ENCODE results near the gene SEC14L5. TPM values are rescaled to one million over a fixed set of nuclear protein-coding genes. Genes with fewer than 3 reads are reported as not detected.
"Not testable (repeated sequence)": the region's sequence is repeated elsewhere in the genome, so short reads cannot be mapped to it uniquely, and the experiment has no call there.

Gene SEC14L5
- polyA plus RNA-seq, 3 donors: 0.03 TPM; not detected in 2

- Histone ChIP-seq H3K4me2 (replicated peaks; ENCODE audit: extremely low read depth, low read length, poor library complexity, severe bottlenecking) (no peak overlapping the region), H3K4me1 (ENCODE audit: control insufficient read depth in 1 of 2, insufficient read depth in 2 of 2, low read length in 2 of 2) (peaks cover 7 to 10% of the 10 kb centered on the region in 2 donors), H4K20me1 (ENCODE audit: insufficient read depth, low read length) (no peaks in the 10 kb centered on the region), H3K36me3 (replicated peaks in 1 of 2; ENCODE audit: control insufficient read depth in 1 of 2, insufficient read depth in 2 of 2, low read length in 2 of 2) (no peaks in the 10 kb centered on the region), H2AFZ (ENCODE audit: insufficient read depth, low read depth, low read length, poor library complexity, severe bottlenecking) (no peak overlapping the region), H3K27me3 (ENCODE audit: control insufficient read depth in 2 of 2, insufficient read depth in 2 of 2, low read length in 2 of 2) (peaks cover 0 to 17% of the 10 kb centered on the region in 2 donors), H3K79me2 (ENCODE audit: insufficient read depth, low read length) (no peaks in the 10 kb centered on the region), H3K9ac (ENCODE audit: insufficient read depth, low read length, poor library complexity, severe bottlenecking) (no peak overlapping the region), H3K4me3 (replicated peaks in 1 of 3; ENCODE audit: low read depth in 2 of 3, low read length in 3 of 3) (no peak overlapping the region), H3K9me3 (replicated peaks in 1 of 2; ENCODE audit: control insufficient read depth in 1 of 2, insufficient read depth in 1 of 2, low read length in 2 of 2) (no peaks in the 10 kb centered on the region), H3K27ac (ENCODE audit: low read depth in 1 of 2, low read length in 2 of 2) (no peak overlapping the region)
- Mint-ChIP-seq H3K36me3 (no peaks in the 10 kb centered on the region), H3K27ac (no peak overlapping the region), H3K27me3 (ENCODE audit: low read depth in 3 of 3) (peaks cover 13 to 39% (median 20%) of the 10 kb centered on the region in 3 donors), H3K4me1 (peaks cover 9% of the 10 kb centered on the region), H3K4me3 (no peak overlapping the region), H3K9me3 (peaks cover 0 to 6% (median 0%) of the 10 kb centered on the region in 7 donors)
- 85% methylated on average over 4 of the region's 7 CpGs for WGBS (ENCODE audit: insufficient coverage)
- TF ChIP-seq CTCF (IDR thresholded peaks at IDR 0.05): no peak
- intact Hi-C loops (cut with micrococcal nuclease): no loop called here
- no peak for DNase-seq
These were observed 4.6 kb downstream of the SEC14L5 start for GRCh38 chr16:4962716-4963115.

DNA sequence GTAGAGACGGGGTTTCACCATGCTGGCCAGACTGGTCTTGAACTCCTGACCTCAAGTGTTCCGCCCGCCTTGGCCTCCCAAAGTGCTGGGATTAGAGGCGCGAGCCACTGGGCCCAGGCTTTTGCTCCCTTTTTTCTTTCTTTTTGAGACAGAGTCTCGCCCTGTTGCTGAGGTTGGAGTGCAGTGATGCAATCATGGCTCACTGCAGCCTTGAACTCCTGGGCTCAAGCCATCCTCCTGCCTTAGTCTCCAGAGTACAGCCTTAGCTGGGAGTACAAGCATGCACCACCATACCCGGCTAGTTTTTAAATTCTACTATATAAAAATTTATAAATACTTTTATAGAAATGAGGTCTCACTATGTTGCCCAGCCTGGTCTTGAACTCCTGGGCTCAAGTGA lies 5.4 kb downstream of the SEC14L5 start:
- intact Hi-C loops (cut with micrococcal nuclease); H3K4me3 Mint-ChIP-seq; H3K27ac ChIP-seq (ENCODE audit: low read depth in 1 of 2, low read length in 2 of 2); H2AFZ ChIP-seq (ENCODE audit: insufficient read depth, low read depth, low read length, poor library complexity, severe bottlenecking); H3K9ac ChIP-seq (ENCODE audit: insufficient read depth, low read length, poor library complexity, severe bottlenecking); H3K27ac Mint-ChIP-seq; H3K4me2 ChIP-seq (replicated peaks; ENCODE audit: extremely low read depth, low read length, poor library complexity, severe bottlenecking); H3K79me2 ChIP-seq (ENCODE audit: insufficient read depth, low read length); H3K9me3 Mint-ChIP-seq; H3K4me1 Mint-ChIP-seq; H3K36me3 Mint-ChIP-seq; H4K20me1 ChIP-seq (ENCODE audit: insufficient read depth, low read length); H3K36me3 ChIP-seq (replicated peaks in 1 of 2; ENCODE audit: control insufficient read depth in 1 of 2, insufficient read depth in 2 of 2, low read length in 2 of 2); DNase-seq; H3K4me1 ChIP-seq (ENCODE audit: control insufficient read depth in 1 of 2, insufficient read depth in 2 of 2, low read length in 2 of 2); H3K4me3 ChIP-seq (replicated peaks in 1 of 3; ENCODE audit: low read depth in 2 of 3, low read length in 3 of 3); H3K9me3 ChIP-seq (replicated peaks in 1 of 2; ENCODE audit: control insufficient read depth in 1 of 2, insufficient read depth in 1 of 2, low read length in 2 of 2): not testable (repeated sequence)
- peaks cover 0 to 14% of the 10 kb centered on the region in 2 donors for H3K27me3 ChIP-seq (ENCODE audit: control insufficient read depth in 2 of 2, insufficient read depth in 2 of 2, low read length in 2 of 2)
- peaks cover 11 to 32% (median 16%) of the 10 kb centered on the region in 3 donors for H3K27me3 Mint-ChIP-seq (ENCODE audit: low read depth in 3 of 3)
- 100% methylated on average over 2 of the region's 7 CpGs for whole genome bisulfite sequencing (ENCODE audit: insufficient coverage)

Data from CD14-positive monocyte (primary cell).